NCI-H2196 (cell line): ENCODE measurements around the gene METTL25B.
A peak's percentile ranks its signal among the peaks of the same experiment; 100 is the strongest.

Experiments
- DNase-seq: peaks from one replicate; lab custom pipeline; 2025; ENCODE audit not compliant: unreplicated experiment; lab: John Stamatoyannopoulos, UW

Gene METTL25B

DNA sequence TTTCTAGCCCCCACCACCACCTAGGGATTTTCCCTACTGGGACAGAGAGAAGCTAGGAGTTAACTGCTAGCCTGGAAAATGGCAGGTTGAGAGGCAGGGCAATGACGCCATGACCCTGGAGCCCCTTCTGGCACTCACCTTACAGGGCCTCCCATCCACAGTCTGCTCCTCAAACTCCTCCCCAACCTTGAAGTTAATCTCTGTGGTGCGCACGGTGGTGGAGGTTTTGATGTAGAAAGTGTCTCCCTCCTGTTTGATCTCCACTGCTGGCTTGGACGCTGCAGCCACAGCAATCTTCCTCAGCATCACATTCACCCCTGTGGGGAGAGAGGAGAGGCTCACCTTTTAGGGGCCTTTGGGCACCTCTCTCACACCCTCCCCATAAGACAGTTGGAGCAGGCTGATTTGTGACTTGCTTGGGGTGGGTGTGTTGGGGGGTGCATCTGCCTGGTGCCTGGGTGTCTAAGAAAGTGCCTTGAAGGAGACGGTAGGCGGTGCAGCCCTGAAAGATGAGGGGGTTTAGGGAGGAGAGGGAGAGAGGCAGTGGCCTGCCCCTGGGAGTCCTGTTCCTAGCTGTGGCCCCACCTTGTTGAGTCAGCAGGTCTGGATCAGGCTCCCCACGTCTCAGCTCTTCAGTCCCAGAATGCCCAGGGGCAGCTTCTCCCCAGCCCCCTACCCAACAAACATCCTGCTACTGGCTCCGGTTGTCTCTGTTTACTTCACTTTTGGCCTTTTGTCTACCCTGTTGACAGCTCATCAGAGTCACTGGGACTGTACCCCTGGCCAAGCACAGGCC, 27.3 kb upstream of the METTL25B start:
- no peak for DNase-seq

GRCh38 chr1:156703336-156703735, 24.9 kb upstream of the METTL25B start:
- peak; percentile 29 for DNase-seq

DNA sequence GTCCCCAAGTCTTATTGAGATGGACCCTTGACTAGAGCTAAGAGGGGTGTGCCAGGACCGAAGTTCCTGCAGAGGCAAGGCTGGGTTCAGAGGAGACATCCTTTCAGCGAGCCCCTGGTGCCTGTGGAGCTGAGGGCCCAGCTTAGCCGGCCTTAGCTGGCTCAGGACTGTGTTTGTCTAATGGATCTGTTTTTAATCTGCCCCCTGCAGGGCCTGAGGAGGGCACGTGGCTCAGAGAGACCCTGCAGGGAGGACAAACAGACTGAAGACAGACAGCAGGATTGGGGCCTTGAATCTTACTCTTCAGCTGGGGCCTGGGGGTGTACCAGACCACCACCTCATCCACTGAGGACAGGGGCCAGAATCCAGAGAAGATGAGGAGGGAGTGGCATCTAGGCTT, 24.5 kb upstream of the METTL25B start:
- no peak for DNase-seq

GRCh38 chr1:156704166-156704711, 24.0 kb upstream of the METTL25B start:
- DNase-seq: no peak

GRCh38 chr1:156704930-156705320, 23.3 kb upstream of the METTL25B start:
- no peak for DNase-seq

- DNase-seq: no peak
Observed at GRCh38 chr1:156705321-156705917, 22.9 kb upstream of the METTL25B start, which contains the start of gene CRABP2. Gene CRABP2, minus strand, starts transcription at chr1:156705583. Its CDS starts 137 bp downstream, at chr1:156705446.

DNA sequence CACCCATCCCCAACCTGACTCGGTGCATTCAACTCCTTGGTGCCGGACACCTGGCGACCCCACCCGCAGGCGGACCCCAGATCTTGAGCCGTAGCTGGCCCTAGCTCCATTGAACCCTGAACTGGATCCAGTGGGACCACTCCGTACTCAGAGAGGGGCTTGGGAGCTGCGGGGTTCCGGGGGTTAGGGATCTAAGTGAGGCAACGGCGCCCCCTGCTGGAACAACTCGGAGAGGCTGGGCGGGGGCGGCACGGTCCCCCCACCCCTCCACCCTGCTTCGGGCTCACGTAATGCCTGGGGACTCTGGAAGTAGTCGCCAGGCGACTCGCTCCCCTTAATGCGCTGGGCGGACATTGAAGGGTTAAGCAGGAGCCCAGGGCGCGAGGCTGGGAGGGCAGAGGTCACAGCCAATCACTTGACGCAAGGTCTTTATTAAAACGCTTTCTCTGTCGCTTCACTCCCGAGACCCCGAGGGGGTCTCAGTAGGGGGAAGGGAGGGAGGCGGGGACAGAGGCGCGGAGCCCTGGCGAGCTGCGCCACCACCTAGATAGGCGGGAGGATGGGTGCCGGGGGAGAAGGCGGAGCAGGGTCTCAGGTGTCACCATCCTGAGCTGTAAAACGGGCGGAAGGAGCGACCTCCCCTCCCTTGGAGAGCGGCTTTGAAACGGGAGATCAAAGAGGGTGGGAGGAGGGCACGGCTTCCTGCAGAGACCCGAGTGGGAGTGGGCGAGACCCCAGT, 22.2 kb upstream of the METTL25B start:
- peak; percentile 71 for DNase-seq

GRCh38 chr1:156706657-156707416, 21.4 kb upstream of the METTL25B start:
- DNase-seq: no peak

- DNase-seq: no peak
Observed at GRCh38 chr1:156707417-156708217, 20.7 kb upstream of the METTL25B start.

DNA sequence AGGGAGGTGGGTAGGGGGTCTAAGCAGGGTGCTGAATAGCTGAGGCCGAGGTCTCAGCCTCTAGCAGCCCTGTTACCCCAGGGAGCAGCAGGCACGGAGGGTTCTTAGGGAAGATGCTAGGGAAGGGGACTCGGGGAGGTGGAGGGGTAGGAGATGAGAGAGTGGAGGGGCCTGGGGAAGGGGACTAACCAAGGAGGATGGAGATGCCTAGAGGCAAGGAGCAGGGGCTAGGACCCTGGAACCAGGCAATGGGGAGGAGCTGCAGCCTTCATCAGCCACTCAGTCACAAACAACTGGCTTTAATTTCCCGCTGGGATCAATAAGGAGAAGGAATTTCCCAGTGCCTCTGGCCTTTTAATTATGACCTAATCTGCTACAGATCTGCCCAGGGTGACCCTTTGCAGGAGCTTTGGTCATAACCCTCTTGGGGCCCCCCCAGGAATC, 20.0 kb upstream of the METTL25B start:
- no peak for DNase-seq

GRCh38 chr1:156709031-156709430, 19.2 kb upstream of the METTL25B start:
- no peak for DNase-seq

DNA sequence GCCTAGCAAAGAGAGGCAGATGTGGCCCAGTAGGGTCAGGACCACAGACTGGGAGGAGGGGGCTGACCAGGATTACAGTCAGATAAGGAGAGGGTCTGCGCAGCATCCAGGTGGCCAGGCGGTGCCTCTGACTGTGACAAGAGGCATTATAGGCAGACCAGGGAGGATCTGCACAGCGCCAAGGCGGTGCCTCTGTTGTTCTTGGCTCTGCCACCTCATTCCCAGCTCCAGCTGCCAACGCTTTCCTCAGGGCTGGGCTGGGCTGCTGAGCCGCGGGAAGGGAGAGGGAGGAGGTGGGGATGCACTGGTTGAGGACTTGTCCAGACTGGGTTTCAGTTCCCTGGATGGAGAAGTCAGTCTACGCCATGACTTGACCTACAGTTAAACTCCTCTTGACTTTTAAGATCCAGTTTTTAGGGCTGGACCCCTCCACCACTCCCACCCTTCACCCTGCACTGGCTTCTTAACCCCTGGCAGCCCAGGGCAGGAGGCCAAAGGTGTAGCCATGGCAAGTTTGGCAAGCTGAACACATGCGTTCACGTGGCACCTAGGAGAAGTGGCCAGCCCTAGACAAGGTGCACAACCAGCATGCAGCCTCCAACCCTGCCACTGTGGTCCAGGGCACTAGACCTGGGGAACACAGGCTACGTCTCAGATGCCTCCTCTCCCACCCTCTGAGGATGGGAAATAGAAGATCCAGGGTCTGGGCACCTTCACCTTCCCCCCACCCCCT, 18.3 kb upstream of the METTL25B start:
- DNase-seq: peak; percentile 85

DNA sequence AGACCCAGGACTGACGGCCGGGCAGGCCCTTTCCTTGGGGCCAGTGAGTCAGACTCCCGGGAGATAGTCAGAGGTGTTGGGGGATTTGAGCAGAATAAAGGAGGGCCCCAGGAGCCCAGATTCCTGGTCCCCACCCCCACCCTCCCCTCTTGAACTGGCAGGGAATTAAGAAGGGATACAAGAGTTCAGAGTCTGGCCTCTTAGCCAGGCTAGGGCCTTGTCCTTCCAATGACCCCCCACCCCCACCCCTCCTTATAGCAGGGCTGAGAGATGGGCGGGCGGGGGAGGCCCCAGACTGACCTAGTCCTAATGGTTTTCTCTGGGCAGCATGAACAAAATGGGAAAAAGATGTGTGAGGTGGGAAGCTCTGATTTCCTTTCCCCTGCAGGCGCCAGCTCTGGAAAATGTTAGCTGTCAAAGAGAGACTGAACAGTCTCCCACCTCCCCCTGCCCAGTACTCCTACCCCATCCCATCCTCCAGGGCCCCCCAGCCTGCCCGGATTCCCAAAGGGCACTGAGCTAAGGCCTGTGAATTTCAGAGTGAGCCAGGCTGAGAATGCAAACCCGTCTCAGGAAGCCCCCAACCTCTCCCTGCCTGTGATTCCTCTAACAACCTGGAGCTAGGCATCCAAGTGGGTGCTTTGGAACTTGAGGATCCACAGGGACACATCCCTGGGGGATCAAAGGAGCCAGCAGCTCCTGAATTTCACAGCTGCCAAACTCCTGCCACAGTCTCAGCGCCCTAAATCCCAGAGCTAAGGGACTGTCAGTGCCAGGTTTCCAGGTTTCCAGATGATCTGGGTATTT, 17.1 kb upstream of the METTL25B start:
- DNase-seq: no peak

GRCh38 chr1:156712626-156713025, 15.6 kb upstream of the METTL25B start:
- DNase-seq: no peak

- no peak for DNase-seq
Observed at GRCh38 chr1:156714830-156715229, 13.4 kb upstream of the METTL25B start.

DNA sequence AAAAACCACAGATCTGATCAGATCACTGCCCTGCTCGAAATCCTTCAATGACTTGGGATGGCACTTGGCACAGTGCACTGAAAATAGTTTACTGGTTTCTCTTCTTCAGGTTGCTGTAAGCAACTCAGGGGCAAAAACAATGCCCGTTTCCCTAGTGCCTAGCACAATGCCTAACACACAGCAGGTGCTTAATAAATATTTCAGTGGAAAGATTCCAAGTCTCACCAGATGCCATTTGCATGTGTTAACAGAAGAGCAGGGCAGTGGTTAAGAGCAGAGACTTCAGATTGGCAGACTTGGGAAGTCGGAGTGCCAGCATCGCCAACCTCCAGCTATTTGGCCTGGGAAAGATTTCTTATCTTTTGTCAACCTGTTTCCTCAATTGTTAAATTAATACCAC, 10.9 kb upstream of the METTL25B start:
- peak; percentile 36 for DNase-seq

DNA sequence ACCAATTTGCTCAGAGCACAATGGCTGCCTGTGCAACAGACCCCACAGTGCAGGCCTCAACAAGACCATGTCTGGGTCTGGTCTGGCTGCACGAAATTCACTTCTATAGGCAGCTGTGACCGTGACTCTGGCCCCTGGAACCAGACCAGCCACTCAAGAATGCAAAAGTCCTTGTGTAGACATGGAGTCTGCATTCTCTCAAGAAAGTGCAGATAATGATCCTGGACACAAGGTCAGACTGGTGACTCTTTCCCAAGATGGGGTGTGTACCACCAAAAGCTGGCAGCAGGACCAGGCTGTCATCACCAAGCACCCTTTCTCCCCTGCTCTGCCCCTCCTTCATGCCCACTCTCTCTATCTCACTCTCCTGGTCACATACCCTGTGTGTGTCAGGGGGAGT, 7.1 kb upstream of the METTL25B start:
- no peak for DNase-seq

DNA sequence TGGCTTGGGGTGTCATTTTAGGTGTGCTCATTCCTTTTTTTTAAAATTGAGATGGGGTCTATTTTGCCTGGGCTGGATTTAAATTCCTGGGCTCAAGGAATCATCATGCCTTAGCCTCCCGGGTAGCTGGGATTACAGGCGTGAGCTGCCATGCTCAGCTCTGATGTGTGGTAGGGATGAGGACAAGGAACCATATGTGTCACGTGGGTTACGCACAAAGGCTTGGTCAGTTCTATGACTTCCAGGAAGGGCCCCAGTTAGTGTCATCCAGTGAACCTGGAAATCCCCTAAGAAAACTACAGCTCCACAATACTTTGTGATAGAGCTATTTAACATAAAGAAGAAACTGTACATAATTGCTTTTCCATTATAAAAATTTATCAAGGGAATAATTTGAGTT, 6.7 kb upstream of the METTL25B start:
- DNase-seq: no peak
